GM23338 (cell line): Measurements from ENCODE around the gene CALR. TPM values are rescaled to one million over a fixed set of nuclear protein-coding genes. Genes with fewer than 3 reads are reported as not detected.

Experiments used
- ATAC-seq: fragments of 200-7000 bp; cut with Tn5 transposase; 3 replicates; pipeline ENCODE4 v1.9.1; 2020
- DNase-seq: peaks from one replicate; pipeline ENCODE4 v3.0.0-alpha.2; 2015; ENCODE audit warnings: low spot score
- H2AFZ ChIP-seq: fragments of 200-600 bp; sonication (generic); 2 replicates; pipeline ENCODE4 v1.8.0; 2016; ENCODE audit warnings: antibody characterized with exemption, mild to moderate bottlenecking, moderate library complexity
- H3F3A ChIP-seq: fragments of 200-600 bp; sonication (generic); replicated peaks from 2 replicates; pipeline ENCODE4 v1.8.0; 2017; ENCODE audit warnings: antibody characterized with exemption, mixed run types, low read depth
- H3K27ac ChIP-seq: fragments of 200-600 bp; sonication (generic); 2 replicates; pipeline ENCODE4 v1.6.1; 2016; ENCODE audit warnings: low read depth
- H3K27me3 ChIP-seq: fragments of 200-600 bp; sonication (generic); 2 replicates; pipeline ENCODE4 v1.8.0; 2016; ENCODE audit warnings: mild to moderate bottlenecking, mixed run types, moderate library complexity; ENCODE audit not compliant: insufficient read depth
- H3K36me3 ChIP-seq: fragments of 200-600 bp; sonication (generic); 2 replicates; pipeline ENCODE4 v1.8.0; 2016; ENCODE audit warnings: mild to moderate bottlenecking; ENCODE audit not compliant: insufficient read depth
- H3K4me1 ChIP-seq: fragments of 200-600 bp; sonication (generic); 2 replicates; pipeline ENCODE4 v1.8.0; 2016; ENCODE audit warnings: mild to moderate bottlenecking, moderate library complexity; ENCODE audit not compliant: insufficient read depth
- H3K4me2 ChIP-seq: fragments of 200-600 bp; sonication (generic); 2 replicates; pipeline ENCODE4 v1.7.1; 2017; ENCODE audit warnings: mixed run types
- H3K4me3 ChIP-seq: fragments of 200-600 bp; sonication (generic); 2 replicates; pipeline ENCODE4 v1.6.1; 2016; ENCODE audit warnings: mixed run types
- H3K79me2 ChIP-seq: fragments of 200-600 bp; sonication (generic); replicated peaks from 2 replicates; pipeline ENCODE4 v1.8.0; 2017; ENCODE audit warnings: mild to moderate bottlenecking; ENCODE audit not compliant: insufficient read depth
- H3K9me2 ChIP-seq: fragments of 200-600 bp; sonication (generic); 2 replicates; pipeline ENCODE4 v1.8.0; 2017; ENCODE audit not compliant: insufficient read depth
- H4K20me1 ChIP-seq: fragments of 200-600 bp; sonication (generic); replicated peaks from 2 replicates; pipeline ENCODE4 v1.8.0; 2017; ENCODE audit warnings: mild to moderate bottlenecking; ENCODE audit not compliant: insufficient read depth
- H3K27ac Mint-ChIP-seq: 2 replicates; pipeline ENCODE4 v1.8.0; 2020; ENCODE audit warnings: inconsistent platforms, mild to moderate bottlenecking, moderate library complexity, mixed read lengths
- H3K27me3 Mint-ChIP-seq: 3 replicates; pipeline ENCODE4 v1.8.0; 2022; ENCODE audit warnings: low read depth, mild to moderate bottlenecking, moderate library complexity, mixed read lengths, inconsistent platforms; ENCODE audit not compliant: insufficient read depth, poor library complexity
- H3K36me3 Mint-ChIP-seq: 3 replicates; pipeline ENCODE4 v1.8.0; 2021; ENCODE audit warnings: low read depth, mild to moderate bottlenecking, inconsistent platforms, moderate library complexity, mixed read lengths
- H3K4me1 Mint-ChIP-seq: 3 replicates; pipeline ENCODE4 v1.8.0; 2020; ENCODE audit warnings: mild to moderate bottlenecking, inconsistent platforms, mixed read lengths
- H3K4me3 Mint-ChIP-seq: 3 replicates; pipeline ENCODE4 v1.8.0; 2021; ENCODE audit warnings: moderate library complexity, mild to moderate bottlenecking, inconsistent platforms, mixed read lengths
- H3K9me3 Mint-ChIP-seq: 3 replicates; pipeline ENCODE4 v1.8.0; 2020; ENCODE audit warnings: moderate library complexity, mild to moderate bottlenecking, inconsistent platforms, mixed read lengths
- CREB1 ChIP-seq: fragments of 250-450 bp; sonication (Bioruptor Pico); IDR thresholded peaks from 2 replicates; pipeline ENCODE4 v1.5.0; 2020; ENCODE audit warnings: low read depth, mild to moderate bottlenecking, moderate library complexity
- CTCF ChIP-seq, 2 experiments: fragments of 200-600 bp in 1 of 2; sonication (generic) in 1 of 2; conservative IDR thresholded peaks; 2 replicates each; pipeline versions ENCODE4 v1.5.1 to v1.6.1; 2016 to 2017; ENCODE audit warnings: antibody characterized with exemption in 2 of 2, low read depth in 2 of 2, mild to moderate bottlenecking in 2 of 2, moderate library complexity in 1 of 2
- ETS1 ChIP-seq: IDR thresholded peaks from 2 replicates; pipeline ENCODE4 v1.6.1; 2016; ENCODE audit warnings: antibody characterized with exemption
- EZH2 ChIP-seq: fragments of 200-600 bp; sonication (generic); IDR thresholded peaks from one replicate; pipeline ENCODE4 v1.8.0; 2017; ENCODE audit warnings: antibody characterized with exemption, mild to moderate bottlenecking, low read depth; ENCODE audit not compliant: unreplicated experiment
- EZH2phosphoT487 ChIP-seq: fragments of 200-600 bp; sonication (generic); IDR thresholded peaks from one replicate; pipeline ENCODE4 v1.8.1; 2018; ENCODE audit warnings: antibody characterized with exemption; ENCODE audit not compliant: unreplicated experiment
- JUNB ChIP-seq: IDR thresholded peaks from one replicate; pipeline ENCODE4 v1.6.1; 2016; ENCODE audit warnings: antibody characterized with exemption; ENCODE audit not compliant: unreplicated experiment
- NANOG ChIP-seq: IDR thresholded peaks from 2 replicates; pipeline ENCODE4 v1.6.1; 2016; ENCODE audit warnings: antibody characterized with exemption, borderline replicate concordance
- POLR2AphosphoS5 ChIP-seq: IDR thresholded peaks from 2 replicates; pipeline ENCODE4 v1.6.1; 2016; ENCODE audit warnings: antibody characterized with exemption, low read depth
- REST ChIP-seq: IDR thresholded peaks from one replicate; pipeline ENCODE4 v1.6.1; 2018; ENCODE audit warnings: antibody characterized with exemption; ENCODE audit not compliant: unreplicated experiment
- STAT1 ChIP-seq: IDR thresholded peaks from one replicate; pipeline ENCODE4 v1.6.1; 2016; ENCODE audit warnings: antibody characterized with exemption; ENCODE audit not compliant: unreplicated experiment
- ZNF114 ChIP-seq: fragments of 250-450 bp; sonication (Bioruptor Pico); IDR thresholded peaks from 2 replicates; pipeline ENCODE4 v1.5.0; 2020; ENCODE audit warnings: mild to moderate bottlenecking, moderate library complexity
- ZNF331 ChIP-seq: fragments of 250-450 bp; sonication (Bioruptor Pico); IDR thresholded peaks from 2 replicates; pipeline ENCODE4 v1.5.0; 2020; ENCODE audit warnings: low read depth, mild to moderate bottlenecking, moderate library complexity
- ZNF462 ChIP-seq: fragments of 250-450 bp; sonication (Bioruptor Pico); IDR thresholded peaks from 2 replicates; pipeline ENCODE4 v1.5.0; 2020; ENCODE audit warnings: mild to moderate bottlenecking, moderate library complexity
- polyA plus RNA-seq: library from polyadenylated mRNA; unstranded; fragments of >200 nt; fragmentation: Nextera tagmentation; extraction: Ambion mirVana; gene quantifications from 2 replicates; pipeline ENCODE4 v1.2.1, GENCODE V29; 2016
- total RNA-seq: library from RNA; depleted of rRNA; stranded (reverse); fragments of >200 nt; shearing (Covaris generic); gene quantifications from 2 replicates; pipeline ENCODE4 v1.2.3, GENCODE V29; 2014

The CALR gene
- total and polyA plus RNA-seq, 2 experiments from 2014 or later: 760 to 1,131 TPM

GRCh38 chr19:12987190-12987589 lies 48.8 kb downstream of the CALR start:
- H3K27me3 ChIP-seq: peaks cover 45% of the 10 kb centered on the region

More at GRCh38 chr19:12987190-12987589, 48.8 kb downstream of the CALR start:
- no peaks in the 10 kb centered on the region for H3K9me2 ChIP-seq
- H3K79me2 ChIP-seq: no peaks in the 10 kb centered on the region
- no peak overlapping the region for H3K27ac Mint-ChIP-seq
- H3K27ac ChIP-seq: no peak overlapping the region
- no peak overlapping the region for H3K4me3 ChIP-seq
- TF ChIP-seq NANOG (no peak), ZNF114 (CRISPR knock-in tag) (no peak), STAT1 (no peak), ZNF331 (CRISPR knock-in tag) (no peak), JUNB (no peak), EZH2 (no peak), ETS1 (no peak), CREB1 (CRISPR knock-in tag) (no peak), REST (no peak), POLR2AphosphoS5 (no peak), ZNF462 (no peak), CTCF (conservative IDR thresholded peaks at IDR 0.05; ENCODE audit: low read depth in 2 of 2) (no peak), EZH2phosphoT487 (no peak)
- no peaks in the 10 kb centered on the region for H3K36me3 Mint-ChIP-seq
- H3K27me3 Mint-ChIP-seq: peaks cover 35% of the 10 kb centered on the region
- H2AFZ ChIP-seq: no peak overlapping the region
- no peak for DNase-seq
- no peaks in the 10 kb centered on the region; the same call in 1 of the 2 replicates for H3K4me1 ChIP-seq
- no peak overlapping the region for H3K4me2 ChIP-seq
- H3K4me3 Mint-ChIP-seq: no peak overlapping the region; the same call in 2 of the 3 replicates
- no peaks in the 10 kb centered on the region for H3K9me3 Mint-ChIP-seq
- H3K4me1 Mint-ChIP-seq: peaks cover 12% of the 10 kb centered on the region
- H4K20me1 ChIP-seq: no peaks in the 10 kb centered on the region
- H3F3A ChIP-seq: peaks cover 13% of the 10 kb centered on the region; the same call in 1 of the 2 replicates
- H3K36me3 ChIP-seq: no peaks in the 10 kb centered on the region
- no peak for ATAC-seq
